Keratinocyte (primary cell): ENCODE measurements around the gene AKAP6. TPM values are rescaled to one million over a fixed set of nuclear protein-coding genes. Genes with fewer than 3 reads are reported as not detected.

Source experiments
- DNase-seq: peaks from one replicate; pipeline ENCODE4 v3.0.0-alpha.2; 2011; ENCODE audit warnings: low read depth, missing footprints, low spot score
- FAIRE-seq: peaks from 2 replicates; lab custom pipeline; 2011; peaks lifted over from hg19 to GRCh38; lab: Jason Lieb, UNC
- H2AFZ ChIP-seq: 2 replicates; pipeline ENCODE4 v1.6.0; 2012; ENCODE audit warnings: low read length, control low read depth, inconsistent platforms; ENCODE audit not compliant: control insufficient read depth
- H3K27ac ChIP-seq: 2 replicates; pipeline ENCODE4 v1.5.1; 2011; ENCODE audit warnings: low read length; ENCODE audit not compliant: control insufficient read depth, insufficient read depth
- H3K27me3 ChIP-seq: 3 replicates; pipeline ENCODE4 v1.6.0; 2011; ENCODE audit warnings: low read length; ENCODE audit not compliant: control insufficient read depth, insufficient read depth; ENCODE audit errors: extremely low read depth
- H3K36me3 ChIP-seq, 2 experiments: 2 replicates in 1 of 2; 3 replicates in 1 of 2; pipeline ENCODE4 v1.5.1; 2011; ENCODE audit warnings: low read length in 2 of 2, mild to moderate bottlenecking in 1 of 2; ENCODE audit not compliant: control insufficient read depth in 2 of 2, insufficient read depth in 2 of 2; ENCODE audit errors: extremely low read depth in 1 of 2
- H3K4me1 ChIP-seq: 3 replicates; pipeline ENCODE4 v1.5.1; 2011; ENCODE audit warnings: low read length; ENCODE audit not compliant: control insufficient read depth, insufficient read depth; ENCODE audit errors: extremely low read depth
- H3K4me2 ChIP-seq: 3 replicates; pipeline ENCODE4 v1.6.0; 2011; ENCODE audit warnings: low read depth, low read length; ENCODE audit not compliant: control insufficient read depth, insufficient read depth; ENCODE audit errors: extremely low read depth
- H3K4me3 ChIP-seq, 3 experiments: fragments of 200-600 bp in 1 of 3; sonication (generic) in 1 of 3; 2 replicates in 2 of 3; 3 replicates in 1 of 3; pipeline ENCODE4 v1.5.1; 2011 to 2016; ENCODE audit warnings: low read length in 3 of 3, mild to moderate bottlenecking in 3 of 3, control low read depth in 2 of 3, inconsistent platforms in 1 of 3, low read depth in 1 of 3, mixed read lengths in 1 of 3, mixed run types in 1 of 3, moderate library complexity in 1 of 3; ENCODE audit not compliant: control insufficient read depth in 2 of 3, insufficient read depth in 2 of 3; ENCODE audit errors: extremely low read depth in 1 of 3
- H3K79me2 ChIP-seq: 2 replicates; pipeline ENCODE4 v1.6.0; 2012; ENCODE audit warnings: low read length; ENCODE audit not compliant: control insufficient read depth, insufficient read depth
- H3K9ac ChIP-seq: 3 replicates; pipeline ENCODE4 v1.6.0; 2011; ENCODE audit warnings: low read length; ENCODE audit not compliant: control insufficient read depth, insufficient read depth; ENCODE audit errors: extremely low read depth
- H3K9me1 ChIP-seq: 3 replicates; pipeline ENCODE4 v1.6.0; 2011; ENCODE audit warnings: low read length; ENCODE audit not compliant: control insufficient read depth, insufficient read depth; ENCODE audit errors: extremely low read depth
- H3K9me3 ChIP-seq: 2 replicates; pipeline ENCODE4 v1.5.1; 2012; ENCODE audit warnings: low read depth, low read length; ENCODE audit not compliant: control insufficient read depth
- H4K20me1 ChIP-seq: 3 replicates; pipeline ENCODE4 v1.6.0; 2011; ENCODE audit warnings: low read length; ENCODE audit not compliant: control insufficient read depth, insufficient read depth; ENCODE audit errors: extremely low read depth
- EZH2 ChIP-seq: IDR thresholded peaks from one replicate; pipeline ENCODE4 v1.6.1; 2012; ENCODE audit warnings: inconsistent platforms, mild to moderate bottlenecking, low read length, moderate library complexity
- dilution Hi-C: fragments of 300-500 bp; cut with MboI; formaldehyde crosslinking; loops from one replicate; pipeline ENCODE4 v1.7.0; 2020; ENCODE audit warnings: low sequenced_read_pairs; ENCODE audit not compliant: extremely low pct_ligation_motif_present
- polyA plus RNA-seq, 5 experiments: library from polyadenylated mRNA; depleted of rRNA in 3 of 5; stranded (reverse) in 3 of 5; stranded (forward) in 1 of 5; unstranded in 1 of 5; fragments of >200 nt; gene quantifications; 1 replicate in 1 of 5; 2 replicates in 3 of 5; 3 replicates in 1 of 5; pipeline versions ENCODE4 v1.2.1 to v1.2.3, GENCODE V29; 2011 to 2012; ENCODE audit warnings: missing spikeins in 2 of 5, low read depth in 1 of 5, low replicate concordance in 1 of 5
- TF ChIP-seq, protein P1 (sequence below), 3 experiments: IDR thresholded peaks in 1 of 3; conservative IDR thresholded peaks in 1 of 3; optimal IDR thresholded peaks in 1 of 3; 2 replicates in 2 of 3; 3 replicates in 1 of 3; pipeline versions ENCODE3 to v1.5.1; 2011; ENCODE audit warnings: low read length in 3 of 3, mild to moderate bottlenecking in 3 of 3, moderate library complexity in 2 of 3, control low read depth in 1 of 3, inconsistent platforms in 1 of 3; ENCODE audit not compliant: insufficient read depth in 2 of 3; ENCODE audit errors: extremely low read depth in 1 of 3

The AKAP6 gene
- polyA plus RNA-seq, 1 donor (not counting 4 experiments of a cell fraction or from before 2014, with no cell fraction given), result 2.0 TPM

DNA sequence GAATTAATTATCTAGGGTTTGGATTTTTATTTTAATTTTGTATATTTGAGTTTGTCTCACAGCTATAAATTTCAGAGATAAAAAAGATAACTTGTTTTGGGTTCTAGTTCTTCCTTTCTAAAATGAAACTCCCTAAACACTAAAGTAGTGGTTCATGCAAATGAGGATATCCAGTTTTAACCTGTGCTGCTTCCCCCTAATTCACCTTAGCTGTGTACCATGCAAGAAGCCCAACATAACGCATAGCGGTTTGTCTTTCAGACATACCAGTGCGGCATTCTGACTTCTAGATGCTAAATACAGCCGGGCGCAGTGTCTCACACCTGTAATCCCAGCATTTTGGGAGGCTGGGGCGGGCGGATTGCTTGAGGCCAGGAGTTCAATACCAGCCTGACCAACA lies 320.9 kb downstream of the AKAP6 start:
- TF ChIP-seq EZH2, result no peak
- TF ChIP-seq, protein P1, sequence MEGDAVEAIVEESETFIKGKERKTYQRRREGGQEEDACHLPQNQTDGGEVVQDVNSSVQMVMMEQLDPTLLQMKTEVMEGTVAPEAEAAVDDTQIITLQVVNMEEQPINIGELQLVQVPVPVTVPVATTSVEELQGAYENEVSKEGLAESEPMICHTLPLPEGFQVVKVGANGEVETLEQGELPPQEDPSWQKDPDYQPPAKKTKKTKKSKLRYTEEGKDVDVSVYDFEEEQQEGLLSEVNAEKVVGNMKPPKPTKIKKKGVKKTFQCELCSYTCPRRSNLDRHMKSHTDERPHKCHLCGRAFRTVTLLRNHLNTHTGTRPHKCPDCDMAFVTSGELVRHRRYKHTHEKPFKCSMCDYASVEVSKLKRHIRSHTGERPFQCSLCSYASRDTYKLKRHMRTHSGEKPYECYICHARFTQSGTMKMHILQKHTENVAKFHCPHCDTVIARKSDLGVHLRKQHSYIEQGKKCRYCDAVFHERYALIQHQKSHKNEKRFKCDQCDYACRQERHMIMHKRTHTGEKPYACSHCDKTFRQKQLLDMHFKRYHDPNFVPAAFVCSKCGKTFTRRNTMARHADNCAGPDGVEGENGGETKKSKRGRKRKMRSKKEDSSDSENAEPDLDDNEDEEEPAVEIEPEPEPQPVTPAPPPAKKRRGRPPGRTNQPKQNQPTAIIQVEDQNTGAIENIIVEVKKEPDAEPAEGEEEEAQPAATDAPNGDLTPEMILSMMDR (optimal IDR thresholded peaks at IDR 0.05 in 1 of 3, IDR thresholded peaks at IDR 0.05 in 1 of 3, conservative IDR thresholded peaks at IDR 0.05 in 1 of 3; ENCODE audit: extremely low read depth in 1 of 3, insufficient read depth in 2 of 3, low read length in 3 of 3), result no peak
- Histone ChIP-seq H3K9ac (no peak overlapping the region), H3K4me1 (no peaks in the 10 kb centered on the region), H3K9me3 (no peaks in the 10 kb centered on the region), H3K4me2 (no peak overlapping the region), H3K4me3 (no peak overlapping the region), H3K9me1 (no peaks in the 10 kb centered on the region), H3K27ac (no peak overlapping the region), H4K20me1 (no peaks in the 10 kb centered on the region), H2AFZ (no peak overlapping the region), H3K36me3 (no peaks in the 10 kb centered on the region), H3K79me2 (no peaks in the 10 kb centered on the region), H3K27me3 (no peaks in the 10 kb centered on the region)
- dilution Hi-C loops, result no loop called here
- no peak for DNase-seq
- FAIRE-seq, result no peak

DNA sequence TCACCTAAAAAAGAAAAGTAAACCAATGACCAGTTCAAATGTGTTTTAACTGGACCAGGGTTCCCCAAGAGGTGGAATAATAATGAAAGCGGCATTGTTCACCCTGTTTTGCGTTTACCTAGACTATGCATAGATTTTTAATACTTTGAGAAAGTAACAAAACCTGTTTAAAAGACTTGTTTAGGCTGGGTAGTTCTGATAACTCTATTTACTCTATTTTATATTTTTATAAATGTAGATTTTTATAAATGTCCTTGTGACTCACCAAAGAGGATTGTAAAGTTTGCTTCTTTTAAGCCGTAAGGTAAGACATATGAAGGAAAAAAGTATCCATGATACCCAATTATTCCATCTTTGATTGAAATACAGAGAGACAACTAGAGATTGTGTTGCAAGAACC lies 321.6 kb downstream of the AKAP6 start:
- no peak for TF ChIP-seq EZH2
- TF ChIP-seq, protein P1 (optimal IDR thresholded peaks at IDR 0.05 in 1 of 3, IDR thresholded peaks at IDR 0.05 in 1 of 3, conservative IDR thresholded peaks at IDR 0.05 in 1 of 3; ENCODE audit: extremely low read depth in 1 of 3, insufficient read depth in 2 of 3, low read length in 3 of 3), result no peak
- dilution Hi-C loops, result no loop called here

More for the DNA sequence above, 321.6 kb downstream of the AKAP6 start:
- Histone ChIP-seq H3K9ac (no peak overlapping the region), H3K4me2 (no peak overlapping the region), H3K27ac (no peak overlapping the region), H3K4me3 (no peak overlapping the region), H3K4me1 (no peaks in the 10 kb centered on the region), H2AFZ (no peak overlapping the region), H3K27me3 (no peaks in the 10 kb centered on the region), H4K20me1 (no peaks in the 10 kb centered on the region), H3K36me3 (no peaks in the 10 kb centered on the region), H3K9me3 (no peaks in the 10 kb centered on the region), H3K9me1 (no peaks in the 10 kb centered on the region), H3K79me2 (no peaks in the 10 kb centered on the region)
- FAIRE-seq, result no peak
- DNase-seq, result no peak
